Fibroblast of lung (primary cell): ENCODE results near the gene GNB4.
A peak's percentile ranks its signal among the peaks of the same experiment; 100 is the strongest.

Experiments
- CTCF ChIP-seq, 2 donors: IDR thresholded peaks in 1 of 2; conservative IDR thresholded peaks in 1 of 2; 1 replicate in 1 of 2; 2 replicates in 1 of 2; pipeline ENCODE4 v1.5.1; 2011 to 2012; ENCODE audit warnings: low read length in 2 of 2, control low read depth in 1 of 2, inconsistent platforms in 1 of 2, low read depth in 1 of 2, mild to moderate bottlenecking in 1 of 2
- EZH2 ChIP-seq: IDR thresholded peaks from 2 replicates; pipeline ENCODE4 v1.5.1; 2012; ENCODE audit warnings: low read length, control low read depth, mild to moderate bottlenecking; ENCODE audit errors: missing control alignments

GRCh38 chr3:179421500-179421899 lies 29.8 kb downstream of the GNB4 start:
- TF ChIP-seq CTCF (conservative IDR thresholded peaks at IDR 0.05 in 1 of 2, IDR thresholded peaks at IDR 0.05 in 1 of 2; ENCODE audit: low read depth in 1 of 2, low read length in 2 of 2) (peak; percentile 62 to 70), EZH2 (no peak)
